Caco-2 (cell line): Measurements from ENCODE around the gene ATE1. TPM values are rescaled to one million over a fixed set of nuclear protein-coding genes. Genes with fewer than 3 reads are reported as not detected.

Experiments used
- BruUV-seq: library from RNA; stranded (reverse); fragments of 400-500 nt; replicated peaks from 2 replicates; lab custom pipeline; 2021; lab: Mats Ljungman, UMichigan
- CTCF ChIA-PET: fragments of 300-600 bp; sonication (Branson Sonifier 250); formaldehyde crosslinking; loops from one replicate; lab custom pipeline; 2022; ENCODE audit warnings: antibody characterized with exemption; lab: Charles Lee
- POLR2A ChIA-PET: fragments of 300-600 bp; sonication (Branson Sonifier 250); formaldehyde crosslinking; loops from one replicate; lab custom pipeline; 2022; ENCODE audit warnings: antibody characterized with exemption; lab: Charles Lee
- DNase-seq, 2 experiments: peaks; one replicate each; pipeline versions ENCODE4 v3.0.0 to v3.0.0-alpha.2; 2020 to 2022
- H3K27me3 ChIP-seq: replicated peaks from 2 replicates; pipeline ENCODE4 v1.6.0; 2011; ENCODE audit warnings: low read length; ENCODE audit not compliant: control insufficient read depth, insufficient read depth
- H3K36me3 ChIP-seq: 2 replicates; pipeline ENCODE4 v1.5.1; 2011; ENCODE audit warnings: low read length; ENCODE audit not compliant: control insufficient read depth, insufficient read depth
- H3K4me1 ChIP-seq: fragments of 250-450 bp; sonication (Bioruptor Pico); 2 replicates; pipeline ENCODE4 v1.5.1; 2020; ENCODE audit warnings: mild to moderate bottlenecking
- H3K4me3 ChIP-seq: 2 replicates; pipeline ENCODE4 v1.5.1; 2011; ENCODE audit warnings: low read depth, mild to moderate bottlenecking, control low read depth, low read length
- H3K9me3 ChIP-seq: fragments of 250-450 bp; sonication (Bioruptor Pico); 2 replicates; pipeline ENCODE4 v1.5.1; 2020; ENCODE audit warnings: mild to moderate bottlenecking, moderate library complexity
- H3K27ac Mint-ChIP-seq: one replicate; pipeline ENCODE4 v1.8.0; 2022; ENCODE audit warnings: mixed read lengths; ENCODE audit not compliant: unreplicated experiment
- H3K27me3 Mint-ChIP-seq: one replicate; pipeline ENCODE4 v1.8.0; 2022; ENCODE audit warnings: mixed read lengths; ENCODE audit not compliant: insufficient read depth, unreplicated experiment
- H3K36me3 Mint-ChIP-seq: one replicate; pipeline ENCODE4 v1.8.0; 2022; ENCODE audit warnings: mild to moderate bottlenecking, mixed read lengths; ENCODE audit not compliant: insufficient read depth, unreplicated experiment
- H3K4me1 Mint-ChIP-seq: one replicate; pipeline ENCODE4 v1.8.0; 2022; ENCODE audit warnings: low read depth, mixed read lengths; ENCODE audit not compliant: unreplicated experiment
- H3K4me3 Mint-ChIP-seq: one replicate; pipeline ENCODE4 v1.8.0; 2022; ENCODE audit warnings: mild to moderate bottlenecking, moderate library complexity, mixed read lengths; ENCODE audit not compliant: unreplicated experiment
- H3K9me3 Mint-ChIP-seq: one replicate; pipeline ENCODE4 v1.8.0; 2022; ENCODE audit warnings: mixed read lengths; ENCODE audit not compliant: unreplicated experiment
- intact Hi-C: fragments of 100-400 bp; cut with micrococcal nuclease; formaldehyde crosslinking; loops from one replicate; pipeline ENCODE4 v1.10.0; 2022; ENCODE audit not compliant: unreplicated experiment
- total RNA-seq: library from RNA; stranded (reverse); gene quantifications from 2 replicates; pipeline ENCODE4 v1.2.3, GENCODE V29; 2022
- TF ChIP-seq, protein P1 (sequence below), 2 experiments: fragments of 200-600 bp in 1 of 2; IDR thresholded peaks; 1 replicate in 1 of 2; 2 replicates in 1 of 2; pipeline versions ENCODE4 v1.5.1 to v1.8.0; 2011 to 2022; ENCODE audit warnings: antibody characterized with exemption in 1 of 2, control low read depth in 1 of 2, inconsistent platforms in 1 of 2, low read depth in 1 of 2, low read length in 1 of 2, mild to moderate bottlenecking in 1 of 2, moderate library complexity in 1 of 2; ENCODE audit not compliant: insufficient read depth in 1 of 2, severe bottlenecking in 1 of 2, unreplicated experiment in 1 of 2

The ATE1 gene
- total RNA-seq, 1 experiment from 2014 or later = 75.2 TPM

GRCh38 chr10:121783782-121784372 is 144.0 kb downstream of the ATE1 start:
- peaks cover 21% of the 10 kb centered on the region for H3K36me3 Mint-ChIP-seq
- TF ChIP-seq, protein P1, sequence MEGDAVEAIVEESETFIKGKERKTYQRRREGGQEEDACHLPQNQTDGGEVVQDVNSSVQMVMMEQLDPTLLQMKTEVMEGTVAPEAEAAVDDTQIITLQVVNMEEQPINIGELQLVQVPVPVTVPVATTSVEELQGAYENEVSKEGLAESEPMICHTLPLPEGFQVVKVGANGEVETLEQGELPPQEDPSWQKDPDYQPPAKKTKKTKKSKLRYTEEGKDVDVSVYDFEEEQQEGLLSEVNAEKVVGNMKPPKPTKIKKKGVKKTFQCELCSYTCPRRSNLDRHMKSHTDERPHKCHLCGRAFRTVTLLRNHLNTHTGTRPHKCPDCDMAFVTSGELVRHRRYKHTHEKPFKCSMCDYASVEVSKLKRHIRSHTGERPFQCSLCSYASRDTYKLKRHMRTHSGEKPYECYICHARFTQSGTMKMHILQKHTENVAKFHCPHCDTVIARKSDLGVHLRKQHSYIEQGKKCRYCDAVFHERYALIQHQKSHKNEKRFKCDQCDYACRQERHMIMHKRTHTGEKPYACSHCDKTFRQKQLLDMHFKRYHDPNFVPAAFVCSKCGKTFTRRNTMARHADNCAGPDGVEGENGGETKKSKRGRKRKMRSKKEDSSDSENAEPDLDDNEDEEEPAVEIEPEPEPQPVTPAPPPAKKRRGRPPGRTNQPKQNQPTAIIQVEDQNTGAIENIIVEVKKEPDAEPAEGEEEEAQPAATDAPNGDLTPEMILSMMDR (IDR thresholded peaks at IDR 0.05; ENCODE audit: insufficient read depth in 1 of 2, low read depth in 1 of 2, low read length in 1 of 2, severe bottlenecking in 1 of 2, unreplicated experiment in 1 of 2) = no peak
- no peak overlapping the region for H3K4me3 Mint-ChIP-seq
- no peaks in the 10 kb centered on the region; the same call in 1 of the 2 replicates for H3K4me1 ChIP-seq
- no peaks in the 10 kb centered on the region for H3K9me3 Mint-ChIP-seq
- H3K4me3 ChIP-seq = no peak overlapping the region
- no peak for DNase-seq
- H3K27me3 Mint-ChIP-seq = no peaks in the 10 kb centered on the region
- CTCF ChIA-PET = no interaction called here
- no peaks in the 10 kb centered on the region for H3K27me3 ChIP-seq
- intact Hi-C loops = no loop called here
- H3K9me3 ChIP-seq = no peaks in the 10 kb centered on the region
- peaks cover 18% of the 10 kb centered on the region for H3K4me1 Mint-ChIP-seq
- peaks cover 2% of the 10 kb centered on the region for H3K36me3 ChIP-seq
- POLR2A ChIA-PET = no interaction called here
- H3K27ac Mint-ChIP-seq = no peak overlapping the region
- no TSS peak for BruUV-seq

DNA sequence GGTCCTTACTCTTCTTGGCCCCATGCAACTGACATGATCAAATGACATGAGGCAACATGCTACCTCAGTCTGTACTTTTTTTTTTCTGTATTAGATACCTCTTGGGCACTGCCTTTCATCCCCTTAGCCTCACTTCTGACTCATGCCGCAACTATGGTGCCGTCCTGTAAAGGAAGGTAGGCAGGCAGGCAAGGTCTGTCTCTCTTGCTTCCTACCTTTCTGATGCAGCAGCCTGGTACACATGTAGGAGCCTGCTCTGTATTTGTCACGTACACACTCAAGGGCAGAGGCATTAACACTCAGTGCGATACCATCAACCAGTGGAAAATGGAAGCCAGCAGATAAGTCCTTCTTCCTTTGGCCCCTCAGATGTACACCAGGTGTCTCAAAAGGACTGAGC is 146.7 kb downstream of the ATE1 start:
- Histone ChIP-seq H3K4me3 (no peak overlapping the region), H3K9me3 (no peaks in the 10 kb centered on the region), H3K27me3 (no peaks in the 10 kb centered on the region), H3K4me1 (peaks cover 2% of the 10 kb centered on the region), H3K36me3 (peaks cover 2% of the 10 kb centered on the region; the same call in 1 of the 2 replicates)
- Mint-ChIP-seq H3K27ac (no peak overlapping the region), H3K4me3 (no peak overlapping the region), H3K27me3 (no peaks in the 10 kb centered on the region), H3K9me3 (no peaks in the 10 kb centered on the region), H3K4me1 (peaks cover 6% of the 10 kb centered on the region), H3K36me3 (peaks cover 10% of the 10 kb centered on the region)
- TF ChIP-seq, protein P1 (IDR thresholded peaks at IDR 0.05; ENCODE audit: insufficient read depth in 1 of 2, low read depth in 1 of 2, low read length in 1 of 2, severe bottlenecking in 1 of 2, unreplicated experiment in 1 of 2) = no peak
- DNase-seq = no peak
- intact Hi-C loops = no loop called here
- ChIA-PET POLR2A (no interaction called here), CTCF (no interaction called here)
- BruUV-seq = no TSS peak

GRCh38 chr10:121774813-121775212 is 153.0 kb downstream of the ATE1 start:
- Mint-ChIP-seq H3K27ac (peak overlapping the region; percentile 90), H3K27me3 (no peaks in the 10 kb centered on the region), H3K36me3 (peaks cover 23% of the 10 kb centered on the region), H3K9me3 (peaks cover 7% of the 10 kb centered on the region), H3K4me3 (peak overlapping the region; percentile 59), H3K4me1 (peaks cover 17% of the 10 kb centered on the region)
- Histone ChIP-seq H3K4me3 (no peak overlapping the region), H3K36me3 (no peaks in the 10 kb centered on the region), H3K4me1 (peaks cover 62% of the 10 kb centered on the region), H3K9me3 (peaks cover 6% of the 10 kb centered on the region; the same call in 1 of the 2 replicates), H3K27me3 (no peaks in the 10 kb centered on the region)
- no peak for DNase-seq
- BruUV-seq = TSS peak; percentile 81
- ChIA-PET POLR2A (no interaction called here), CTCF (no interaction called here)
- intact Hi-C loops = loop anchor here (1.0 to 5.0 kb wide), 2 partner anchors 58 to 588 kb away; no protein-coding TSS in a partner anchor
- TF ChIP-seq, protein P1 (IDR thresholded peaks at IDR 0.05; ENCODE audit: insufficient read depth in 1 of 2, low read depth in 1 of 2, low read length in 1 of 2, severe bottlenecking in 1 of 2, unreplicated experiment in 1 of 2) = no peak
